ENCODE results near the gene TRMT10B. TPM values are rescaled to one million over a fixed set of nuclear protein-coding genes. Genes with fewer than 3 reads are reported as not detected.

Gene TRMT10B
- total and polyA plus RNA-seq, 2 of the 13 experiments (the other 11 are each of a cell fraction or from before 2014, with no cell fraction given), result 3.1 to 3.9 TPM

- TF ChIP-seq CREB1 (IDR thresholded peaks at IDR 0.05) (no peak), CREB1 (CRISPR knock-in tag; IDR thresholded peaks at IDR 0.05) (peak; percentile 65), SOX5 (CRISPR knock-in tag; IDR thresholded peaks at IDR 0.05; ENCODE audit: borderline replicate concordance) (no peak), DNMT3B (CRISPR knock-in tag; conservative IDR thresholded peaks at IDR 0.05) (no peak), ZNF326 (CRISPR knock-in tag; IDR thresholded peaks at IDR 0.05; ENCODE audit: borderline replicate concordance) (no peak), ZBTB37 (CRISPR knock-in tag; IDR thresholded peaks at IDR 0.05) (no peak), CREM (IDR thresholded peaks at IDR 0.05) (peak; percentile 73), CREM (CRISPR knock-in tag; IDR thresholded peaks at IDR 0.05) (no peak), MAX (IDR thresholded peaks at IDR 0.05) (no peak), MTERF4 (CRISPR knock-in tag; IDR thresholded peaks at IDR 0.05) (no peak; the same call in 1 of the 2 replicates), PHB2 (IDR thresholded peaks at IDR 0.05; ENCODE audit: partially characterized antibody) (no peak), ZNF670 (CRISPR knock-in tag; IDR thresholded peaks at IDR 0.05; ENCODE audit: borderline replicate concordance) (no peak), MAZ (IDR thresholded peaks at IDR 0.05; ENCODE audit: borderline replicate concordance, low read depth, low read length) (peak; percentile 55; the same call in 1 of the 2 replicates), MAZ (CRISPR knock-in tag; IDR thresholded peaks at IDR 0.05; ENCODE audit: low read depth) (peak; percentile 57; the same call in 1 of the 2 replicates), CHCHD3 (CRISPR knock-in tag; IDR thresholded peaks at IDR 0.05) (no peak), E2F2 (CRISPR knock-in tag; IDR thresholded peaks at IDR 0.05; ENCODE audit: borderline replicate concordance) (no peak), HNF1B (CRISPR knock-in tag; IDR thresholded peaks at IDR 0.05) (peak; percentile 70; the same call in 1 of the 2 replicates), SIN3A (IDR thresholded peaks at IDR 0.05; ENCODE audit: borderline replicate concordance, low read depth, low read length) (no peak), FOXC1 (CRISPR knock-in tag; IDR thresholded peaks at IDR 0.05; ENCODE audit: borderline replicate concordance) (no peak), ZNF83 (CRISPR knock-in tag; IDR thresholded peaks at IDR 0.05; ENCODE audit: borderline replicate concordance) (no peak), ZNF543 (CRISPR knock-in tag; IDR thresholded peaks at IDR 0.05) (no peak), POGK (CRISPR knock-in tag; conservative IDR thresholded peaks at IDR 0.05) (no peak)
Measured at GRCh38 chr9:37753489-37754190, at the start of gene TRMT10B (continued).
